ENCODE measurements around the gene VWA7.

VWA7 gene

DNA sequence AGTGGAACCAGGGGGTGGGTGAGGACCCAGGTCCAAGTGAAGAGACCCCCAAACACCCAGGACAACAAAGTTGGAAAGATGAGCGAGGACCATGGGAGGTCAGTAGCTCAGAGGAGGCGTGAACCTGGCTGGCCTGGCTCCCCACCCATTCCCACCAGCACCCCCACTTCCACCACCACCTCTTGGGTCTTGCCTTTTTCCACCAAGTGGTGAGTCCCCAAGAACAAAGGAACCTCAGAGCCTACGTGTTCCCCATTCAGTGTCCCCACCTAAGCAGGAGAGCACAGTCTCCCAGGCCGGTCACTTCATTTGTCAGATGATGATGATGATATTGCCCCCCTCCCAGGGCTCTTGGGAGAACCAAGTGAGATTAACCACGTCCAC, 531 bp upstream of the VWA7 start:
- Histone ChIP-seq H2AK5ac (ENCODE audit: low read length) (no peak overlapping the region), H4K8ac (ENCODE audit: low read depth, low read length) (no peak overlapping the region), H3K27me3 (ENCODE audit: insufficient read depth, low read length) (no peaks in the 10 kb centered on the region), H3K9ac (ENCODE audit: low read length) (no peak overlapping the region), H3K14ac (ENCODE audit: low read length) (no peak overlapping the region), H2BK5ac (ENCODE audit: low read depth, low read length, poor library complexity) (no peak overlapping the region), H4K12ac (ENCODE audit: low read depth, low read length) (no peak overlapping the region), H3K4me3 (ENCODE audit: low read depth, low read length) (no peak overlapping the region), H3K27ac (ENCODE audit: low read depth, low read length) (no peak overlapping the region), H3K4ac (ENCODE audit: low read depth, low read length) (no peak overlapping the region), H3K79me1 (ENCODE audit: low read length) (no peaks in the 10 kb centered on the region), H2BK120ac (ENCODE audit: insufficient read depth, low read length, poor library complexity) (no peak overlapping the region), H3K23ac (ENCODE audit: low read length) (no peak overlapping the region), H4K91ac (ENCODE audit: low read depth, low read length) (no peak overlapping the region), H3K79me2 (ENCODE audit: control insufficient read depth, insufficient read depth, low read length, poor library complexity) (no peaks in the 10 kb centered on the region), H3K36me3 (ENCODE audit: control insufficient read depth in 1 of 2, insufficient read depth in 2 of 2, low read length in 2 of 2) (peaks cover 47 to 51% of the 10 kb centered on the region in 2 experiments), H2BK12ac (ENCODE audit: low read length) (no peak overlapping the region), H3K18ac (ENCODE audit: low read length) (no peak overlapping the region), H2AFZ (ENCODE audit: insufficient read depth, low read length, poor library complexity) (no peak overlapping the region), H3K4me2 (ENCODE audit: low read length) (no peak overlapping the region), H3K9me3 (ENCODE audit: insufficient read depth, low read depth, low read length) (no peaks in the 10 kb centered on the region), H3K4me1 (ENCODE audit: control insufficient read depth in 1 of 2, insufficient read depth in 2 of 2, low read length in 2 of 2) (peaks cover 0 to 10% of the 10 kb centered on the region in 2 experiments)
- DNase-seq: no peak
- no CpG with 5 or more reads among the region's 5 CpGs for WGBS (ENCODE audit: extremely low coverage, insufficient coverage, insufficient read length)

DNA sequence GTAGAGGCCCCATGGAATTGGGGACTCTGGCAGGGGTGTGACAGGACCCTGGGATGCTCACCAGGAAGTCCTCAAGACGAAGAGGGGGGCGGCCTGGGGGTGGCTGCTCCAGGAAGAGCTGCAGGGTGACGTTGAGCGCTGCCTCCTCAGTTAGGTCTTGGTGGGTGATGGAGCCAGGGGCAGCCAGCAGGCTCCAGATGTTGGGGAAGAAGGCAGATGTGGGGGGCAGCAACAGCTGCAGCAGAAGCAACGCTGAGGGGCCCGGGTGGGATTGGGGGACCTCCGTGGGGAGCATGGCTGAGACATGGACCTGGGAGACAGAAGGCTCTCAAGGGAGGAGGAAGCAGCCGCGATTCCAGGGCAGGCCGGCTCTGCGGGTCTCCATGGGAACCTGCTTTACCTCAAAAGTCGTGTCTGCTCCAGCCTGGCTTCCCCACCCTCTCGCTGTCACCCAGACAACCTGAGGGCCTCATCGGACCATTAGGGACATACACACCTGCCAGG, 591 bp downstream of the VWA7 start:
- WGBS (ENCODE audit: extremely low coverage, insufficient coverage, insufficient read length): no CpG with 5 or more reads among the region's 14 CpGs
- peak overlapping the region; percentile 21 for H4K91ac ChIP-seq (ENCODE audit: low read depth, low read length)
- H3K23ac ChIP-seq (ENCODE audit: low read length): no peak overlapping the region
- no peak overlapping the region for H2BK12ac ChIP-seq (ENCODE audit: low read length)
- no peak overlapping the region for H3K14ac ChIP-seq (ENCODE audit: low read length)
- no peaks in the 10 kb centered on the region for H3K27me3 ChIP-seq (ENCODE audit: insufficient read depth, low read length)
- no peaks in the 10 kb centered on the region for H3K79me2 ChIP-seq (ENCODE audit: control insufficient read depth, insufficient read depth, low read length, poor library complexity)
- peaks cover 36 to 40% of the 10 kb centered on the region in 2 experiments for H3K36me3 ChIP-seq (ENCODE audit: control insufficient read depth in 1 of 2, insufficient read depth in 2 of 2, low read length in 2 of 2)
- H3K4me1 ChIP-seq (ENCODE audit: control insufficient read depth in 1 of 2, insufficient read depth in 2 of 2, low read length in 2 of 2): peaks cover 0 to 10% of the 10 kb centered on the region in 2 experiments
- no peak overlapping the region for H3K4me3 ChIP-seq (ENCODE audit: low read depth, low read length)
- no peak overlapping the region for H3K27ac ChIP-seq (ENCODE audit: low read depth, low read length)
- H4K8ac ChIP-seq (ENCODE audit: low read depth, low read length): no peak overlapping the region
- H2AK5ac ChIP-seq (ENCODE audit: low read length): peak overlapping the region; percentile 45
- peak overlapping the region; percentile 12 for H2AFZ ChIP-seq (ENCODE audit: insufficient read depth, low read length, poor library complexity)
- H4K12ac ChIP-seq (ENCODE audit: low read depth, low read length): no peak overlapping the region
- H3K79me1 ChIP-seq (ENCODE audit: low read length): no peaks in the 10 kb centered on the region
- no peak overlapping the region for H3K9ac ChIP-seq (ENCODE audit: low read length)
- H2BK120ac ChIP-seq (ENCODE audit: insufficient read depth, low read length, poor library complexity): no peak overlapping the region
- no peaks in the 10 kb centered on the region for H3K9me3 ChIP-seq (ENCODE audit: insufficient read depth, low read depth, low read length)
- no peak overlapping the region for H3K18ac ChIP-seq (ENCODE audit: low read length)
- H2BK5ac ChIP-seq (ENCODE audit: low read depth, low read length, poor library complexity): no peak overlapping the region
- H3K4ac ChIP-seq (ENCODE audit: low read depth, low read length): no peak overlapping the region
- peak in 1 of 2 donors; percentile 16 for DNase-seq
- H3K4me2 ChIP-seq (ENCODE audit: low read length): peak overlapping the region; percentile 4

DNA sequence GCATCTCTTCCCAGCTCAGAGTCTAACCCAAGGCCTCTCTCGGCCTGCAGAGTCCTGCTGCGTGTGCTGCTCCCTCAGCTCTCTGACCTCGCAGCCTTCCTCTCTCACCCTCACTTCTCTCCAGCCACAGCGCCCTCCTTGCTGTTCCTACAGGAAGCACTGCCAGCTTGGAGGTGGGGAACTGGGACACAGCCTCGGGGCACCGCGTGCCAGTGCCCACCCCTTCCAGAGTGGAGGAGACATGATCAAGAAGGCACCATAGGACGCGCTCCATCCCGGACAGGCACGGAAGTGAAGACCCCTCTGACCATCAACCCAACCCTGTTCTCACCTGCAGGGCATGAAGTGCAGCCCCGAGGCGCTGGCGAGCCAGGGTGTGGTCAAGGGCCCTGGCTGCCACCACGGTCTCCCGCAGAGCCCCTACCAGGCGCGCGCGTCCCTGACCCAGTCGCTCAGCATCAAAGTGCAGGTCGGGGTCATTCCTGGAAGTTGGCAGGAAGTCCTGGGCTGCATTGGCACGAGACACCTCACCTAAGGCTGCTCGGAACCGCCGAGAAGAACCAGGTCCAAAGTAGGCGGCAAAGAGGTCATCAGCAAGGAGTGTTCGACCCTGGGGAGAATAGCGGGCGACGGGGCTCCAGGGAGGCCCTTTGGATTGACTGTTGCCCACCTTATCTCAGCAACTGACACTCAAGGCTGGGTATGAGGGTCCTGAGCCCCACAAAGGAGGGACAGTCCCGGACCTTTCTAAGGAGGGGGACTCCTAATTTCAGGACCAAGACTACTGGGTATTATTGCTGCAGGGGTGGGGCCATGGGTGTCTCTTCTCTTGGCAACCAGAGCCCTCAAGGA, 1.3 kb downstream of the VWA7 start:
- no peak overlapping the region for H2AK5ac ChIP-seq (ENCODE audit: low read length)
- no peak overlapping the region for H3K14ac ChIP-seq (ENCODE audit: low read length)
- no peak overlapping the region for H4K8ac ChIP-seq (ENCODE audit: low read depth, low read length)
- no peak overlapping the region for H2BK120ac ChIP-seq (ENCODE audit: insufficient read depth, low read length, poor library complexity)
- H3K18ac ChIP-seq (ENCODE audit: low read length): no peak overlapping the region
- H4K91ac ChIP-seq (ENCODE audit: low read depth, low read length): peak overlapping the region; percentile 21
- H2AFZ ChIP-seq (ENCODE audit: insufficient read depth, low read length, poor library complexity): no peak overlapping the region
- H4K12ac ChIP-seq (ENCODE audit: low read depth, low read length): no peak overlapping the region
- H2BK12ac ChIP-seq (ENCODE audit: low read length): no peak overlapping the region
- no peaks in the 10 kb centered on the region for H3K9me3 ChIP-seq (ENCODE audit: insufficient read depth, low read depth, low read length)
- H3K9ac ChIP-seq (ENCODE audit: low read length): no peak overlapping the region
- no peaks in the 10 kb centered on the region for H3K79me1 ChIP-seq (ENCODE audit: low read length)
- H3K4ac ChIP-seq (ENCODE audit: low read depth, low read length): no peak overlapping the region
- peaks cover 29 to 33% of the 10 kb centered on the region in 2 experiments for H3K36me3 ChIP-seq (ENCODE audit: control insufficient read depth in 1 of 2, insufficient read depth in 2 of 2, low read length in 2 of 2)
- no peak overlapping the region for H3K23ac ChIP-seq (ENCODE audit: low read length)
- peaks cover 0 to 10% of the 10 kb centered on the region in 2 experiments for H3K4me1 ChIP-seq (ENCODE audit: control insufficient read depth in 1 of 2, insufficient read depth in 2 of 2, low read length in 2 of 2)
- H3K79me2 ChIP-seq (ENCODE audit: control insufficient read depth, insufficient read depth, low read length, poor library complexity): no peaks in the 10 kb centered on the region
- no CpG with 5 or more reads among the region's 32 CpGs for WGBS (ENCODE audit: extremely low coverage, insufficient coverage, insufficient read length)
- no peaks in the 10 kb centered on the region for H3K27me3 ChIP-seq (ENCODE audit: insufficient read depth, low read length)
- no peak overlapping the region for H3K4me2 ChIP-seq (ENCODE audit: low read length)
- H3K27ac ChIP-seq (ENCODE audit: low read depth, low read length): no peak overlapping the region
- DNase-seq: no peak
- no peak overlapping the region for H3K4me3 ChIP-seq (ENCODE audit: low read depth, low read length)
- no peak overlapping the region for H2BK5ac ChIP-seq (ENCODE audit: low read depth, low read length, poor library complexity)

DNA sequence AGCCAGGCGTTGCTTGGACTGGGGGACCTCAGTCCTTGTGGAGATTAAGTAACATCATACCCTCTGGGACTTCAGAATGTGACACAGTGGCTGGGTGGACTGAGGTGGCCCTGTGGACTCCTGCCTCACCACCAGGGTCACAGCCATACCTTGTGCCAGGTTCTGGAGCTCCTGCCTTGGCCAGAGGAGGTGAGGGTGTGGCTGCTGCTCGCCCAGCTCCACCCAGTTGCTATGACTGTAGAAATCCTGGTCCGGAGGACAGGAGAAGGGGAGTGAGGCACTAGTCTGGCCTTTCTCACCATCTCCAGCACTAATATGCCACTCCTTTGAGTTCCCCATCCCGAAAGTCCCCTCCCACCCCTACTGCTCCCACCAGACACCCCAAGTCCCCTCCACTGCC, 1.9 kb downstream of the VWA7 start:
- no peak overlapping the region for H3K4me2 ChIP-seq (ENCODE audit: low read length)
- H3K4me3 ChIP-seq (ENCODE audit: low read depth, low read length): no peak overlapping the region
- H3K79me2 ChIP-seq (ENCODE audit: control insufficient read depth, insufficient read depth, low read length, poor library complexity): no peaks in the 10 kb centered on the region
- H3K18ac ChIP-seq (ENCODE audit: low read length): no peak overlapping the region
- H3K9ac ChIP-seq (ENCODE audit: low read length): no peak overlapping the region
- H3K9me3 ChIP-seq (ENCODE audit: insufficient read depth, low read depth, low read length): no peaks in the 10 kb centered on the region
- peaks cover 22 to 26% of the 10 kb centered on the region in 2 experiments for H3K36me3 ChIP-seq (ENCODE audit: control insufficient read depth in 1 of 2, insufficient read depth in 2 of 2, low read length in 2 of 2)
- H3K14ac ChIP-seq (ENCODE audit: low read length): no peak overlapping the region
- no peak overlapping the region for H2AFZ ChIP-seq (ENCODE audit: insufficient read depth, low read length, poor library complexity)
- H3K27me3 ChIP-seq (ENCODE audit: insufficient read depth, low read length): no peaks in the 10 kb centered on the region
- DNase-seq: no peak
- no peak overlapping the region for H3K23ac ChIP-seq (ENCODE audit: low read length)
- H4K91ac ChIP-seq (ENCODE audit: low read depth, low read length): no peak overlapping the region
- H2AK5ac ChIP-seq (ENCODE audit: low read length): no peak overlapping the region
- H3K79me1 ChIP-seq (ENCODE audit: low read length): no peaks in the 10 kb centered on the region
- H3K4ac ChIP-seq (ENCODE audit: low read depth, low read length): no peak overlapping the region
- H4K12ac ChIP-seq (ENCODE audit: low read depth, low read length): no peak overlapping the region
- H4K8ac ChIP-seq (ENCODE audit: low read depth, low read length): no peak overlapping the region
- H3K27ac ChIP-seq (ENCODE audit: low read depth, low read length): no peak overlapping the region
- no peak overlapping the region for H2BK5ac ChIP-seq (ENCODE audit: low read depth, low read length, poor library complexity)
- no CpG with 5 or more reads among the region's 4 CpGs for WGBS (ENCODE audit: extremely low coverage, insufficient coverage, insufficient read length)
- peaks cover 0 to 10% of the 10 kb centered on the region in 2 experiments for H3K4me1 ChIP-seq (ENCODE audit: control insufficient read depth in 1 of 2, insufficient read depth in 2 of 2, low read length in 2 of 2)
- H2BK12ac ChIP-seq (ENCODE audit: low read length): peak overlapping the region; percentile 58
- H2BK120ac ChIP-seq (ENCODE audit: insufficient read depth, low read length, poor library complexity): no peak overlapping the region
